Activated effector memory CD4-positive, alpha-beta T cell treated with anti-CD3 and anti-CD28 coated beads, Interleukin-2, amount 50 U/mL, for 16 hours (primary cell): ENCODE data around the gene STRA6.

Source experiments
- DNase-seq: peaks from one replicate; pipeline ENCODE4 v3.0.0-alpha.2; 2020

STRA6 gene

GRCh38 chr15:74158855-74159650 is 43.5 kb downstream of the STRA6 start:
- DNase-seq: no peak

GRCh38 chr15:74157868-74158827 is 44.4 kb downstream of the STRA6 start:
- no peak for DNase-seq

- DNase-seq: no peak
These were observed 45.7 kb downstream of the STRA6 start for GRCh38 chr15:74156678-74157411.

- DNase-seq: no peak
These were observed 46.7 kb downstream of the STRA6 start for GRCh38 chr15:74155766-74156417.

- DNase-seq: no peak
These were observed 55.5 kb downstream of the STRA6 start for GRCh38 chr15:74147051-74147450.

- no peak for DNase-seq
These were observed 56.2 kb downstream of the STRA6 start for GRCh38 chr15:74146277-74146800.

- DNase-seq: no peak
These were observed 58.3 kb downstream of the STRA6 start for GRCh38 chr15:74144153-74144775.

GRCh38 chr15:74141591-74141990 is 61.0 kb downstream of the STRA6 start:
- DNase-seq: no peak

GRCh38 chr15:74138642-74139041 is 63.9 kb downstream of the STRA6 start:
- DNase-seq: no peak

- DNase-seq: no peak
These were observed 65.1 kb downstream of the STRA6 start for GRCh38 chr15:74137537-74137894.

GRCh38 chr15:74136814-74137536 is 65.6 kb downstream of the STRA6 start:
- no peak for DNase-seq

- DNase-seq: no peak
These were observed 66.1 kb downstream of the STRA6 start for GRCh38 chr15:74136540-74136813.

- DNase-seq: no peak
These were observed 67.5 kb downstream of the STRA6 start for GRCh38 chr15:74135041-74135565.

GRCh38 chr15:74134387-74135027 is 68.1 kb downstream of the STRA6 start:
- DNase-seq: no peak

- no peak for DNase-seq
These were observed 68.7 kb downstream of the STRA6 start for GRCh38 chr15:74133694-74134386.

GRCh38 chr15:74132681-74133651 is 69.6 kb downstream of the STRA6 start:
- no peak for DNase-seq

GRCh38 chr15:74131628-74132413 is 70.8 kb downstream of the STRA6 start:
- no peak for DNase-seq
